GM19463 (cell line): ENCODE measurements around the gene SH2D4B.
A peak's percentile ranks its signal among the peaks of the same experiment; 100 is the strongest.

Experiments used
- ATAC-seq: cut with Tn5 transposase; IDR thresholded peaks from one replicate; pipeline ENCODE4 v1.9.1; 2021; ENCODE audit warnings: mild to moderate bottlenecking, moderate library complexity; ENCODE audit not compliant: unreplicated experiment

The SH2D4B gene

GRCh38 chr10:80537736-80538480 is at the start of gene SH2D4B:
TSS of gene SH2D4B (plus strand) at chr10:80537902. CDS start at chr10:80538332, 430 bp downstream.
- ATAC-seq, result no peak

DNA sequence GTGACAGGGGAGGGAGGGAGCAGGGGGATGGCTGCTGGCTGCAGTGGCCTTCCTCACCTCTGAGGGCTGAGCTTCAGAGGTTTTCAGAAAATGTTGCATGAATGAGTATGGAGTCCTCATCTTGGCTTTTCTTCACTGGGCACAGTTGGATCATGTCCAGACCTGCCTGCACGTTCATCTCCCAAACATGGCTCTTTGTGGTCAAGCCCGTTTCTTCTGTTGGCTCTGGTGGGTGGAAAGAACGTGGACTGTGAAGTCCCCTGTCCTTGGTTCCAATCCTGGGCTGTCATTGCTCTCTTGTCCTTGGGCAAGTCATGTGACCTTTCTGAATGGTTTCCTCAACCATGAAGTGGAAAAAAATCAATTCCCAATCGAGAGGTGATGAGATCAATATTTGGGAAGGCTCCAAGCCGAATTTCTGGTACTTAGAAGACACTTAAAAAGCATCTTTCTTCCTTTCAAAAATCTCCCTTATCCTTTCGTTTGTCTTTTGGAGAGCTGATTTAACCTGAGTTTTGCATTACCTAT is 49.1 kb upstream of the SH2D4B start:
- ATAC-seq, result no peak

GRCh38 chr10:80489371-80490112 is 48.2 kb upstream of the SH2D4B start:
- ATAC-seq, result no peak

- no peak for ATAC-seq
These were observed 46.2 kb upstream of the SH2D4B start for GRCh38 chr10:80491251-80492102.

GRCh38 chr10:80492848-80493521 is 44.7 kb upstream of the SH2D4B start:
- ATAC-seq, result peak; percentile 32

DNA sequence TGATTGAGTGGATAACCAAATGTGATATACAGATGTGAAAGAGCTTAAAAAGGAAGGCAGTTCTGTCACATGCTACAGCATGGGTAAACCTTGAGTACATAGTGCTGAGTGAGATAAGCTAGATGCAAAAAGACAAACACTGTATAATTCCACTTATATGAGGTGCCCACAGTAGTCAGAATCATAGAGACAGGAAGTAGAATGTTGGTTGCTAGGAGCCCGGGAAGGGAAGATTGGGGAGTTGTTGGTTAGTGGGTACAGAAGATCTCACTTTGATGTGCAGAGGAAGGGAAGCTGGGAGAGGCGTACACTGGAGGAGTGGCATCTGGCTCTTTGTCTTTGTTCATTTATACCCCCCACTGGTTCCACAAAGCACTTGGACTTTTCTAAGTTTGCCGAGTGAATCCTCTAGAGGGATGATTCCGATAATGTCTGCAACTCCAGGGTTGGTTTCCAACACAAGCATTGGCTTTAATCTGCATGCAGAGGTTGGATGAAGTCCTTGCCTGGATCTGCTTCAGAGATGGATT is 44.1 kb upstream of the SH2D4B start:
- ATAC-seq, result peak; percentile 49

- no peak for ATAC-seq
These were observed 41.0 kb upstream of the SH2D4B start for GRCh38 chr10:80496555-80497172.

DNA sequence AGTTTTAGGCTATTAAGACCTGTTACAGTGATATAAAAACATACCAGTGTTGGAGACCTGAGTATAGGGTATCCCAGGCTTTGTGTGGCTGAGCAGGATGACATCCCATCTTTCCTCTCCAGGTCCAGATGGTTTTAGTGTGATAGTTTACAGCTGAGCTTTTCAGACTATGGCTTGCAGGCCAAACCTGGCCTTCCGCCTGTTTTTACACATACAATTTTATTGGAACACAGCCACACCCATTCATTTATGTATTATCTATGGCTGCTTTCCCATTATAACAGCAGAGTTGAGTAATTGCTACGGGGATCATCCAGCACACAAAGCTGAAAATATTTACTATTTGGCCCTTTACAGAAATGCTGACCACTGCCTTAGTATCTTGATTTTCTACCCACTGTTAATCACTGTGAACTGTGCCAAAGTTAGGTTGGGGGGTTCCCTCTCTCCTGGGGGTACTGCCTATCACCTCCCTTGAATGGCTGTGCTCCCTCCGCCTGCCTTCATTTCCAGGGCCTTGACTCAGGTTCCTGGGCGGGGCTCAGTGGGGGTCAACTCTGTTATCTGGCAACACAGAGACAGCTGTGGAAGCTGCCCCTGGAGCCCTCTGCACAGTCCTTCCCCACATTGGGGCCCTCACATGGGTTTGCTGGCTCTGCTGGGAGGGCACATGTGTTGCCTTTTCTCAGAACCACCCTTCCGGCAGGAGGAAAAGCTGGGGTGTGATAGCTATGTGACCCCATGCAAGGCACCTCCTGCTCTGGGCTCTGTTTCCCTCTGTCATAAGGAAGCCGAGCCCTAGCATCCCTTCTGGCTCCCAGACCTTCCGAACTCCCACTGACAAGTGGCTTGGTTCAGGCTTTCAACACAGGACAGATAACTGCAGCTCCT is 40.3 kb upstream of the SH2D4B start:
- no peak for ATAC-seq

- no peak for ATAC-seq
These were observed 39.4 kb upstream of the SH2D4B start for GRCh38 chr10:80498078-80498832.

GRCh38 chr10:80498833-80499741 is 38.6 kb upstream of the SH2D4B start:
- no peak for ATAC-seq

DNA sequence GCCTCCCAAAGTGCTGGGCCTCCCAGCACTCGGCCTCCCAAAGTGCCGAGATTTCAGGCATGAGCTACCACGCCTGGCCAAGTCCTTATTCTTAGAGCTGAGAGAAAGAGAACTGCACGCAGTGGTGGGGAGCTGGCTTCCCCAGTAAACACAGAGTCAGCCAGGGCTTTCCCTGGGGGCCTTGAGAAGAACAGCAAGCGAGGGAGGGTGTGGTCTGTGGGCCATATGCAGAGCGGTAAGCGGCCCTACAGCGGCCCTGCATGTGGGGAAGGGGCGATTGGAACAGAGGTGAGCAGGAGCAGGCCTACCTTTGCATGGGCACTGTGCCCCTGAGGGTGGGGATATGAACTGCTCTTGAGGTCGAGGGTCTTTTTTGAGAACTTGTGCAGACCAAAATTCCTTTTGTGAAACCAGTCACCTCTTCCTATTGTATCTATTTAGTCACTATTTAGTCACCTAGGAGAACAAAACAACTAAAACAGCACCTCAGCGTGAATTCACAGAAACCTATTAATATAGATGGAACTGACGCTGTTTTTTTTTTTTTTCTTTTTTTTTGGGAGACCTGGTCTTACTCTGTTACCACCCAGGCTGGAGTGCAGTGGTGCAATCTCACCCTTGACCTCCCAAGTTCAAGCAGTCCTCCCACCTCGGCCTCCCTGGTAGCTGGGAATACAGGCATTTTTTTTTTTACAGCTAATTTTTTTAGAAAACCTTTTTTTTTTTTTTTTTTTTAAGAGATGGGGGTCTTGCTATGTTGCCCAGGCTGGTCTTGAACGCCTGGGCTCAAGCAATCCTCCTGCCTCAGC is 36.9 kb upstream of the SH2D4B start:
- peak; percentile 66 for ATAC-seq

DNA sequence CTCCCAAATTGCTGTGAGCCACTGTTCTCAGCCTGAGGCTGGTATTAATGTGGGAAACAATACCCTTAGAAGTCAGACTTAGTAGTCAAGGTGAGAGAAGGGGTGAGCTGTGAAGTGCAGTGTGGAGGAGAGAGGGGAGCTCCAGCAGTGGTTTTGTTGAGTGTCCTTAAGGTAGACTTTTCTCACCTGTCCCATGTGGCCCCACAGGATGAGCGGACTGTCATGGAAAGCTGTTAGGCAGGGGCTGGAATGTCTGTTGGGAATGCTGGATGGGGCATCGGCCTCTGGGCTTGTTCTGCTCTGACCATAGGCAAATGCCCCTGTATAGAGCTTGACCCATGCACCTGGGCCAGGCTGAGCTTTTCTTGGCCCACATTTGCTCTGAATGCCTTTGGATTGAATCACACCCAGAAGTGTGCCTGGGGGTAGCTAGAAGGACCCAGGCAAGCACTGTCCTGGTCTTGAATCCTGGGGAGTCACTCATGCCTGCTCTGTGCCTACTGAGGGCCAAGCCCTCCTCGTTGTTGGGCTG is 36.3 kb upstream of the SH2D4B start:
- ATAC-seq, result no peak

DNA sequence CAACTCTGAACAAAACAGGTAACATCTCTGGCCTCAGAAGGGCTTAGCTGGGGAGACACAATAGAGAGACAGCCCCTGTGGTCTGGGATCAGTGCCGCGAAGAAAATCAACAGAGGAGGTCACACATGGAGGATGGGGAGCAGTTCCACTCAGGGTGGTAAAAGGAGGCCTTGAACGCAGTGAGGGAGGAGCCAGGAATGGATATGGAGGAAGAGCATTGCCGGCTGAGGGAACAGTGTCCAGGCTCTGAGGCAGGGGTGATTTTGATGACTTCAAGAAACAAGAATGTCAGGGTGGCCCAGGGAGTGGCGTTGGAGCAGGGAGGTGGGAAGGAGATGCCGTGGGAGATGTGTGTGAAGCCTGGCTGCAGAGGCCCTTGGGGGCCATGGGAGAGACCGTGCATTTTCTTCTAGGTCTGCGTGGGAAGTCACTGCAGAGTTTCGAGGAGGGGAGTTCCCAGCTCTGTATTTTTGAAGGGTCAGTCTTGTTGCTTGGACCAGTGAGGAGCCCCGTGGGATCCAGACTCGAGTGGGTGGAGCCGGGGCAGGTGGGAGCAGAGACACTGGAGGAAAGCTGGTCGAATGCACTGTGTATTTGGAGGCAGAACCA is 35.7 kb upstream of the SH2D4B start:
- ATAC-seq, result no peak

DNA sequence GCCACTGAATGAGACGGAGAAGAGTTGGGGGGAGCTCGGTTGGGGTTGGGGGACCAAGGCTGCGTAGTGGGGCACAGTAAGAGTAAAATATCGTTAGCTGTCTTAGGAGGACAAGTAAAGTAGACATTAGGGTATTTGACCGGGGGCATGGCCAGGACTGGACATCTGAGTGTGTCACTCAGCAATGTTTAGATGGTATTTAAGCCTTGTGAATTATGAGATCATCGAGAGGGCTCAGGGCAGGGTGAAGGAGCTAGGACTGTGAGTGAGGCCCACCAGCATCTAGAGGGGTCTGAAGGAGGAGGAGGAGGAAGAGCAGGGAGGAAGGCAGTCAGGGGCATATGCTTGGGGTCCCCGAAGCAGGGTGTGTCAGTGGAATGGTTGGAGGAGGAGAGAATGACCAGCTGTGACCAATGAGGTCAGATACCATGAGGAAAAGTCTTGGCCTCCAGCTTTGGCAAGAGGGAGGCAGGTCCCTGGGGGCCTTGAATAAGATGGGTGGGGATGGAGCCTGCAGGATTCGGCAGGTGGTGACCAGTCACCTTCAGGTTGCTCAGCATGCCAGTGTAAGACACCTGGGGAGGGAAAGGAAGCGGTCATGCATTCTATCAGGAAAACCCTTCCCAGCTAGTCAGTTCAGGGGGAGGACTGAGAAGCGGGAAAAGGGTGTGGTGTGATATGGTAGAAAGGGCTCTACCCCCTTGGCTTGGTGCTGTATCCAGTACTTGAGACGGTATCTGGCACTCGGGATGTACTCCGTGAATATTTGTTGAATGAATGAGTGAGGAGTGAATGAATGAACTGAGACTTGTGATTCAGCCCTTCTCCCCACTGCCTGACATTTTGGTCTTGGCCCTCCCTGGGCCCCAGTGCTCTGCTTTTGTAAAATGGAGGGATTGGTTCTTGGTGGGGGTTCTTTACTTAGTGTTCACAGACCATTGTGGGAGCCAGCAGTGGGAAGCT is 34.8 kb upstream of the SH2D4B start:
- ATAC-seq, result no peak
